H1 (cell line): ENCODE measurements around the gene EPG5. TPM values are rescaled to one million over a fixed set of nuclear protein-coding genes. Genes with fewer than 3 reads are reported as not detected.

ENCODE experiments used
- CTCF ChIA-PET: fragments of 300-600 bp; sonication (Branson Sonifier 250); formaldehyde crosslinking; loops from one replicate; lab custom pipeline; 2021; ENCODE audit not compliant: partially characterized antibody; lab: Charles Lee
- POLR2A ChIA-PET: fragments of 300-600 bp; sonication (Branson Sonifier 250); formaldehyde crosslinking; loops from one replicate; lab custom pipeline; 2021; ENCODE audit warnings: inconsistent platforms; ENCODE audit not compliant: partially characterized antibody; lab: Charles Lee
- DNase-seq, 2 experiments: peaks; one replicate each; pipeline versions ENCODE4 v3.0.0 to v3.0.0-alpha.2; 2010 to 2022; ENCODE audit warnings: low spot score in 2 of 2, low read depth in 1 of 2, mixed read lengths in 1 of 2
- FAIRE-seq: peaks from 2 replicates; lab custom pipeline; 2011; peaks lifted over from hg19 to GRCh38; lab: Jason Lieb, UNC
- H2AFZ ChIP-seq: 2 replicates; pipeline ENCODE4 v1.8.1; 2012; ENCODE audit warnings: low read length, inconsistent platforms
- H2AK5ac ChIP-seq: 2 replicates; pipeline ENCODE4 v1.6.1; 2013; ENCODE audit warnings: low read depth, low read length
- H2BK120ac ChIP-seq: replicated peaks from 2 replicates; pipeline ENCODE3; 2013; ENCODE audit warnings: low read depth, low read length, inconsistent platforms
- H2BK12ac ChIP-seq: 2 replicates; pipeline ENCODE4 v1.6.1; 2013; ENCODE audit warnings: low read depth, low read length
- H2BK15ac ChIP-seq: 2 replicates; pipeline ENCODE4 v1.6.1; 2013; ENCODE audit warnings: low read length
- H2BK20ac ChIP-seq: 2 replicates; pipeline ENCODE4 v1.6.1; 2013; ENCODE audit warnings: low read length
- H2BK5ac ChIP-seq: 2 replicates; pipeline ENCODE4 v1.6.1; 2013; ENCODE audit warnings: low read depth, low read length
- H3K14ac ChIP-seq: 2 replicates; pipeline ENCODE4 v1.6.1; 2013; ENCODE audit warnings: inconsistent platforms; ENCODE audit not compliant: insufficient read length
- H3K18ac ChIP-seq: 2 replicates; pipeline ENCODE4 v1.6.1; 2013; ENCODE audit warnings: low read length; ENCODE audit errors: extremely low read depth
- H3K23ac ChIP-seq: 2 replicates; pipeline ENCODE4 v1.6.1; 2013; ENCODE audit warnings: inconsistent platforms; ENCODE audit not compliant: insufficient read length
- H3K23me2 ChIP-seq: 2 replicates; pipeline ENCODE4 v1.6.1; 2013; ENCODE audit warnings: low read depth, low read length
- H3K27ac ChIP-seq: 2 replicates; pipeline ENCODE4 v1.6.1; 2011; ENCODE audit warnings: low read depth, low read length, inconsistent platforms
- H3K27me3 ChIP-seq, 4 experiments: replicated peaks in 1 of 4; 1 replicate in 1 of 4; 2 replicates in 3 of 4; pipeline versions ENCODE4 v1.6.1 to v1.8.1; 2011 to 2013; ENCODE audit warnings: low read length in 3 of 4, mild to moderate bottlenecking in 3 of 4, inconsistent platforms in 2 of 4, mixed read lengths in 2 of 4, moderate library complexity in 1 of 4; ENCODE audit not compliant: control insufficient read depth in 3 of 4, insufficient read depth in 3 of 4; ENCODE audit errors: extremely low read depth in 1 of 4
- H3K36me3 ChIP-seq, 4 experiments: 2 replicates each; pipeline versions ENCODE4 v1.6.1 to v1.8.1; 2011 to 2013; ENCODE audit warnings: mild to moderate bottlenecking in 4 of 4, low read length in 3 of 4, moderate library complexity in 2 of 4, control low read depth in 1 of 4, inconsistent platforms in 1 of 4; ENCODE audit not compliant: insufficient read depth in 4 of 4, control insufficient read depth in 2 of 4
- H3K4ac ChIP-seq: replicated peaks from 2 replicates; pipeline ENCODE3; 2013; ENCODE audit warnings: low read length, low read depth, mixed read lengths, inconsistent platforms; ENCODE audit not compliant: insufficient read length
- H3K4me1 ChIP-seq, 4 experiments: replicated peaks in 1 of 4; 1 replicate in 1 of 4; 2 replicates in 3 of 4; pipeline versions ENCODE4 v1.6.1 to v1.8.1; 2011 to 2013; ENCODE audit warnings: low read length in 3 of 4, inconsistent platforms in 2 of 4, mixed read lengths in 1 of 4; ENCODE audit not compliant: insufficient read depth in 4 of 4, control insufficient read depth in 3 of 4
- H3K4me2 ChIP-seq, 2 experiments: 2 replicates each; pipeline versions ENCODE4 v1.6.1 to v1.8.1; 2011 to 2013; ENCODE audit warnings: low read depth in 2 of 2, low read length in 2 of 2, control low read depth in 1 of 2, inconsistent platforms in 1 of 2, mild to moderate bottlenecking in 1 of 2; ENCODE audit not compliant: insufficient read depth in 1 of 2
- H3K4me3 ChIP-seq, 4 experiments: fragments of 200-600, 300-600 bp in 1 of 4; sonication (generic), shearing (Covaris generic), sonication (Bioruptor Twin) in 1 of 4; 2 replicates each; pipeline versions ENCODE4 v1.5.1 to v1.8.1; 2011 to 2016; ENCODE audit warnings: low read length in 4 of 4, low read depth in 3 of 4, control low read depth in 2 of 4, inconsistent platforms in 2 of 4, mild to moderate bottlenecking in 2 of 4, mixed read lengths in 1 of 4, moderate library complexity in 1 of 4; ENCODE audit not compliant: insufficient read depth in 2 of 4; ENCODE audit errors: extremely low read depth in 1 of 4
- H3K56ac ChIP-seq: replicated peaks from 2 replicates; pipeline ENCODE3; 2013; ENCODE audit warnings: low read depth, mild to moderate bottlenecking, mixed read lengths, low read length, inconsistent platforms; ENCODE audit not compliant: insufficient read length
- H3K79me1 ChIP-seq: 2 replicates; pipeline ENCODE4 v1.6.1; 2013; ENCODE audit warnings: low read depth, low read length, control low read depth
- H3K79me2 ChIP-seq, 2 experiments: 2 replicates each; pipeline versions ENCODE4 v1.6.1 to v1.8.1; 2012 to 2013; ENCODE audit warnings: low read length in 2 of 2, mild to moderate bottlenecking in 2 of 2, inconsistent platforms in 1 of 2; ENCODE audit not compliant: insufficient read depth in 2 of 2, control insufficient read depth in 1 of 2
- H3K9ac ChIP-seq, 4 experiments: replicated peaks in 1 of 4; 1 replicate in 1 of 4; 2 replicates in 3 of 4; pipeline versions ENCODE4 v1.6.1 to v1.8.1; 2011 to 2013; ENCODE audit warnings: low read depth in 3 of 4, low read length in 3 of 4, control low read depth in 2 of 4, mild to moderate bottlenecking in 2 of 4, moderate library complexity in 2 of 4, inconsistent platforms in 1 of 4; ENCODE audit errors: extremely low read depth in 1 of 4
- H3K9me3 ChIP-seq, 2 experiments: 2 replicates each; pipeline versions ENCODE4 v1.6.1 to v1.8.1; 2012 to 2013; ENCODE audit warnings: mild to moderate bottlenecking in 2 of 2, moderate library complexity in 2 of 2, control low read depth in 1 of 2, inconsistent platforms in 1 of 2, low read depth in 1 of 2, low read length in 1 of 2, mixed read lengths in 1 of 2; ENCODE audit not compliant: insufficient read depth in 2 of 2
- H4K20me1 ChIP-seq, 2 experiments: replicated peaks in 1 of 2; 2 replicates each; pipeline versions ENCODE3 to v1.8.1; 2011 to 2013; ENCODE audit warnings: inconsistent platforms in 2 of 2, low read length in 2 of 2, mild to moderate bottlenecking in 1 of 2; ENCODE audit not compliant: insufficient read depth in 2 of 2, control insufficient read depth in 1 of 2
- H4K5ac ChIP-seq: 2 replicates; pipeline ENCODE4 v1.6.1; 2013; ENCODE audit warnings: low read length, low read depth, mixed read lengths, inconsistent platforms; ENCODE audit not compliant: insufficient read length
- H4K8ac ChIP-seq: 2 replicates; pipeline ENCODE4 v1.8.0; 2013; ENCODE audit warnings: mild to moderate bottlenecking, moderate library complexity, low read length, inconsistent platforms; ENCODE audit not compliant: insufficient read depth; ENCODE audit errors: extremely low read depth
- H4K91ac ChIP-seq: replicated peaks from 2 replicates; pipeline ENCODE3; 2013; ENCODE audit warnings: low read length, mixed read lengths, inconsistent platforms; ENCODE audit not compliant: insufficient read length
- BCL11A ChIP-seq, 2 experiments: IDR thresholded peaks; one replicate each; pipeline ENCODE4 v1.6.1; 2011; ENCODE audit warnings: low read depth in 2 of 2, low read length in 2 of 2, mild to moderate bottlenecking in 2 of 2
- CEBPB ChIP-seq: IDR thresholded peaks from 2 replicates; pipeline ENCODE4 v1.6.1; 2012; ENCODE audit warnings: low read depth, low read length
- CHD2 ChIP-seq: IDR thresholded peaks from 2 replicates; pipeline ENCODE4 v1.6.1; 2012; ENCODE audit warnings: low read length, improper control_type of control experiment
- EP300 ChIP-seq, 2 experiments: IDR thresholded peaks; 1 replicate in 1 of 2; 2 replicates in 1 of 2; pipeline ENCODE4 v1.6.1; 2011 to 2012; ENCODE audit warnings: low read depth in 2 of 2, low read length in 2 of 2, mild to moderate bottlenecking in 2 of 2, borderline replicate concordance in 1 of 2, inconsistent platforms in 1 of 2, moderate library complexity in 1 of 2
- EZH2 ChIP-seq: fragments of 200-600 bp; sonication (generic); IDR thresholded peaks from 2 replicates; pipeline ENCODE4 v1.7.1; 2012; ENCODE audit warnings: low read depth, mild to moderate bottlenecking, moderate library complexity, low read length, inconsistent platforms; ENCODE audit not compliant: severe bottlenecking
- FOSL1 ChIP-seq: IDR thresholded peaks from 2 replicates; pipeline ENCODE4 v1.6.1; 2011; ENCODE audit warnings: mild to moderate bottlenecking, low read depth, low read length, moderate library complexity; ENCODE audit not compliant: insufficient read depth
- GABPA ChIP-seq: IDR thresholded peaks from 2 replicates; pipeline ENCODE4 v1.6.1; 2011; ENCODE audit warnings: mild to moderate bottlenecking, low read length, moderate library complexity, borderline replicate concordance; ENCODE audit not compliant: insufficient read depth
- GTF2F1 ChIP-seq: IDR thresholded peaks from 2 replicates; pipeline ENCODE4 v1.6.1; 2012; ENCODE audit warnings: low read depth, low read length, improper control_type of control experiment, borderline replicate concordance
- JUND ChIP-seq: IDR thresholded peaks from 2 replicates; pipeline ENCODE4 v1.6.1; 2011; ENCODE audit warnings: mild to moderate bottlenecking, improper control_type of control experiment, low read length
- NANOG ChIP-seq: IDR thresholded peaks from 2 replicates; pipeline ENCODE4 v1.6.1; 2011; ENCODE audit warnings: low read length, low read depth, mild to moderate bottlenecking, inconsistent platforms; ENCODE audit not compliant: insufficient read depth, poor library complexity, severe bottlenecking
- RBBP5 ChIP-seq: IDR thresholded peaks from 2 replicates; pipeline ENCODE4 v1.7.1; 2012; ENCODE audit warnings: low read depth, mild to moderate bottlenecking, inconsistent platforms, low read length, moderate library complexity, borderline replicate concordance
- RNF2 ChIP-seq: fragments of 200-900, 300-1000 bp; sonication (generic); IDR thresholded peaks from 2 replicates; pipeline ENCODE4 v1.7.1; 2016; ENCODE audit warnings: borderline replicate concordance, low read depth, mild to moderate bottlenecking, antibody characterized with exemption, low read length; ENCODE audit not compliant: poor library complexity, severe bottlenecking; ENCODE audit errors: missing control alignments
- TEAD4 ChIP-seq: IDR thresholded peaks from 2 replicates; pipeline ENCODE4 v1.6.1; 2012; ENCODE audit warnings: low read depth, low read length, inconsistent platforms, mixed read lengths
- YY1 ChIP-seq: IDR thresholded peaks from 2 replicates; pipeline ENCODE4 v1.6.1; 2011; ENCODE audit warnings: low read depth, mild to moderate bottlenecking, low read length
- WGBS, 2 experiments: shearing (Covaris generic) in 1 of 2; methylation state at CpG; one replicate each; pipeline versions ENCODE4 v1.1.6 to v1.1.7; 2013 to 2015; ENCODE audit warnings: low lambda C conversion rate in 2 of 2, mixed read lengths in 2 of 2, inconsistent platforms in 1 of 2, low coverage in 1 of 2, missing lambda C conversion rate in 1 of 2; ENCODE audit not compliant: insufficient replicate concordance in 2 of 2, insufficient coverage in 1 of 2, insufficient read length in 1 of 2; ENCODE audit errors: extremely low coverage in 1 of 2, missing lambda C conversion rate in 1 of 2; 5-methylcytosine and 5-hydroxymethylcytosine counted together
- polyA plus RNA-seq, 7 experiments: library from polyadenylated mRNA; depleted of rRNA in 3 of 7; stranded (reverse) in 5 of 7; unstranded in 2 of 7; fragments of >200 nt in 5 of 7; fragments of 200-250 nt in 2 of 7; gene quantifications; 1 replicate in 5 of 7; 2 replicates in 1 of 7; 4 replicates in 1 of 7; pipeline versions ENCODE4 v1.2.1 to v1.2.3, GENCODE V29; 2011 to 2013; ENCODE audit warnings: missing spikeins in 2 of 7, mixed read lengths in 2 of 7
- total RNA-seq: library from RNA; stranded (reverse); fragmentation: NEBNext Ultra II Directional; extraction: Animal tissue kit (Norgen Biotek cat#: 25700); gene quantifications from 2 replicates; pipeline ENCODE4 v1.2.1, GENCODE V29; 2021

Gene EPG5
- total and polyA plus RNA-seq, 2 of the 8 experiments (the other 6 are each of a cell fraction or from before 2014, with no cell fraction given), result 14.1 to 18.3 TPM

DNA sequence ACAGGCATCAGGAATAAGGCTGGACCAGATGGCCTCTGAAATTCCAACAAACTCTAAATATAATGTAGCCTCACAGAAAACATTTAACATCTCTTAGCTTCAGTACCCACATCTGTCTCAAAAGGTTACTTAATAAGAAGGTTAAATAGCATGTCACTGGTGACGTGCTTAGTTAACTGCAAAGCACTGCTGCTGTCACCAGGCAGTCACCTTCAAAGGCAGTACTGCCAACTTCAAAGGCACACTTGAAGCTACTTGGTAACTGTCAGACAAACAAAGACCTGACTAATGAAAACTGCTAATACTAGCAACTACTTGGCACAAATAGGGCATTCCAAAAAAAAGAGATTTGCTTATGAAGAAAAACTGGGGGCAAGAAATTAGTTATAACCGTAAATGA lies 36.2 kb downstream of the EPG5 start:
- DNase-seq, result no peak
- no peak overlapping the region for H2BK120ac ChIP-seq
- H3K27ac ChIP-seq, result no peak overlapping the region
- no peaks in the 10 kb centered on the region for H3K79me2 ChIP-seq
- H2AFZ ChIP-seq, result no peak overlapping the region
- no peak for FAIRE-seq
- no peaks in the 10 kb centered on the region; the same call in 1 of the 2 replicates for H3K23me2 ChIP-seq
- no peaks in the 10 kb centered on the region for H3K4me1 ChIP-seq
- no peak overlapping the region for H4K8ac ChIP-seq
- CTCF ChIA-PET, result interaction anchor here (1.3 to 2.6 kb wide), 3 partner anchors 43 to 143 kb away, joined by 3 to 9 read pairs (median 3); no protein-coding TSS in a partner anchor
- H3K4me2 ChIP-seq, result no peak overlapping the region
- no peak overlapping the region for H2AK5ac ChIP-seq
- no peak overlapping the region for H3K4me3 ChIP-seq
- no peak overlapping the region for H3K9ac ChIP-seq
- H2BK15ac ChIP-seq, result no peak overlapping the region
- H3K56ac ChIP-seq, result no peak overlapping the region
- no peak overlapping the region for H3K23ac ChIP-seq
- no peak overlapping the region for H4K91ac ChIP-seq
- H2BK12ac ChIP-seq, result no peak overlapping the region
- H3K14ac ChIP-seq, result no peak overlapping the region
- H3K79me1 ChIP-seq, result no peaks in the 10 kb centered on the region
- H4K20me1 ChIP-seq, result peaks cover 0 to 3% of the 10 kb centered on the region in 2 experiments
- no peaks in the 10 kb centered on the region for H3K27me3 ChIP-seq
- 89% methylated on average over 2 of the region's 2 CpGs; no CpG with 5 or more reads in 1 of the 2 experiments for WGBS, 2 experiments
- no peak overlapping the region for H2BK5ac ChIP-seq
- H2BK20ac ChIP-seq, result no peak overlapping the region
- H3K18ac ChIP-seq, result no peak overlapping the region
- POLR2A ChIA-PET, result no interaction called here
- peaks cover 2 to 15% (median 6%) of the 10 kb centered on the region in 4 experiments; a peak in 5 of 8 replicates for H3K36me3 ChIP-seq
- H4K5ac ChIP-seq, result no peak overlapping the region
- H3K9me3 ChIP-seq, result no peaks in the 10 kb centered on the region
- no peak overlapping the region for H3K4ac ChIP-seq
- TF ChIP-seq GTF2F1 (no peak), CEBPB (no peak), JUND (no peak), EZH2 (no peak), RNF2 (no peak), EP300 (IDR thresholded peaks at IDR 0.05; ENCODE audit: borderline replicate concordance in 1 of 2, low read depth in 2 of 2, low read length in 2 of 2) (no peak), NANOG (no peak), RBBP5 (no peak), GABPA (no peak), CHD2 (no peak), FOSL1 (no peak), TEAD4 (no peak), YY1 (no peak), BCL11A (IDR thresholded peaks at IDR 0.05; ENCODE audit: low read depth in 2 of 2, low read length in 2 of 2) (no peak)
